Activated CD8-positive, alpha-beta memory T cell treated with anti-CD3 and anti-CD28 coated beads, Interleukin-2, amount 50 U/mL, for 1 hour (primary cell): Measurements from ENCODE around the gene C1D.

ENCODE experiments used
- DNase-seq: peaks from one replicate; pipeline ENCODE4 v3.0.0-alpha.2; 2020; ENCODE audit errors: extremely low read depth

C1D gene

DNA sequence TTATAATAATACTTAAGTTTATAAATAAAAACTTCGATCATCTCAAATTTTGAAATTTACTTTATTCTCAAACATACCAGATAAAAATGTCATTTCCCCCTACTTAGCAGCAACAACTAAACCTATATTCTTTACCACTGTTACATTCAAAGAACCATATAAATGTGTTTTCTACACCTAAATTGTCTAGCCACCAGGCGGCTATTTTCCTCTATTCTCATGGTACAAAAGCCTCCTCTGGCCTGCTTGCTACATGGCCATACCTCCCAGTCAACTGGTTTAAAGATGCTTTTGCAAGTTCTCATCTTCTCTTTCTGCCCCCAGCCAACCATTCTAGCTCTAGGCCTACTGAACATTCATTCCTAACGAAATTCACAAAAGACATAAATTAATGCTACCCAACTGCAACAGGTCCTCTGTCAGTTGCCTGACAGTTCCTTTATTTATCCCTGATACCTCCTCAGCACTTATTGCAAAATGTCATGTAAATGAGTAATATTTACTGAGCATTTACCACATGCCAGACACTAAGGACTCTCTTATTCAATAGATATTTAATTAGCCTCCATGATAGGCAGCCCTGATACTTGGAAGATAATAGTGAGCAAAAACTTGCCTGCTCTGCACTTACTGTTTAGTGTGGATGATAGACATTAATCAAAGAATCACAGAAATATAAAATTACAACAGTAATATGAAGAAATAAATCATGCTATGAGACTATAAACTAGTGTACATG is 5.0 kb downstream of the C1D start:
- DNase-seq, result no peak

DNA sequence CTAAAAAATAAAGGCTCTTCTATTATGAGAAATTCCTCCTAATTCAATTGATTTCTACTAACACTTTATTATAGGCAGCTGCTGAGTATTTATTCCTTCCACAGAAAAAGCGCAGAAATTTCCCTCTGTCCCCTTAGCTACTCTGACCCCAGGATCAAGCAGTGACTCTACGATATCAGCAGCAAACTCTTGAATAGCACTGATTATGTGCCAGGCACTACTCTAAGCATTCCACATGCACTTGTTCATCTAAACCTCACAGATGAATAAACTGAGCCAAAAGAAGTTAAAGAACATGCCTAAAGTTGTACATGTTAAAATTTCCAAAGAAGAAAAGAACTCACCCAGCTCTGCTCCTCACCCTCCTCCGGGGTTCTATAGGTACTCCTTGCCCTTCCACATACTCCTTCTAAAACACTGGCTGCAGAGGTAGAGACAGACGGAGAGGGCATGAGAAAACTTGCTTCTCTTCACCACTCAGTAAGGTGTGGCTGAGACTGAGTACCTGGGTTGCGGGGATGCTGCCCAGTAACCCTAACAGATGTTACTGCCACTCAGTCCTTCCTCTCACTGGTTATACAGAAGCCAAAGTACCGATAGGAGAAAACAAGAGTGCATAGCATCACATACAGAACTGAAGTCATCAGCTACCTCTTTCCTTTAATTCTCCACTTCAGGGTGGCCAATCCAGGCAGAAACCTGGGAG is 9.9 kb downstream of the C1D start:
- no peak for DNase-seq

DNA sequence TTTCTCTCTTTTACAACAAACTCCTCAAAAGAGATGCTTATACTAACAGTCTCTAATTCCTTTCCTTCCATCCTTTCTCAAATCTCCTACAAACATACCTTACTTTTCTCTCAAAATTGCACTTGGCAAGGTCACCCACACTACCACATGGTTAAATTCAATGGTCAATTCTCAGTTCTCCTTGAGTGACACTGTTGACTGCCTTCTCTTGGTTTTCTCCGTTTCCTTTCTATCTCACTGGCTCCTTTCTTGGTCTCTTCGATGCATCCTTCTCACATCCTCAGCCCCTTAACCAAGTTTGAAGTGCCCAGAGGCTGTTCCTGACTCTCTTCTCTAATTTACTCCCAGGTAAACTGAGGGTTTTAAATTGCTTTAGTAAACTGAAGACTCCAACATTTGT is 12.5 kb downstream of the C1D start:
- no peak for DNase-seq

DNA sequence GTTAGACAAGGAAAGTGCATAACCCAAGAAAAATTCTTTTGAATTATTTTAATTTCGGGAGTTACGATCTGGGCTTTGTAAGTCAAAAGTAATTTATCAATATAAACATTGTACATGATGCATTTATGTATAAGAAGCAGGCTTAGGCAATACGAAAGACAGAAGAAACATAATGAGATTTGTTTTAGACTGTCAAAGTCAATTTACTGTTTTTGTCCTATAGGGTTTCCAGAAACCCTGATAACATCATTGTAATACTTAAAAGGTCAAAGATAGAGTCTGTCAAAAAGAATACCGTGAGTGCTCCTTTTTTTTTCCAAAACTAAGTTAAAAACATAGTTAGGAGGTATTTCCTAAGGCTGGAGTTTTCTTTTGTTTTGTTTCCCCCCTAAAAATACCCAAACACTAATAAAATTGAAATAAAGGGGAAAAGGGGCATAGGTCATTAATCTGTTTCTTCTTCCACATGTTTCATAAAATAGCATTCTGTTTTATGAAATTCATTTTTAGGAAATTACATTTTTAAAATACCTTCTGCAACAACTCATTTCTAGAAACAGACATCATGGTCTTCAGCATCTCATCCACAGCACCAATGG is 16.1 kb downstream of the C1D start:
- DNase-seq, result no peak

DNA sequence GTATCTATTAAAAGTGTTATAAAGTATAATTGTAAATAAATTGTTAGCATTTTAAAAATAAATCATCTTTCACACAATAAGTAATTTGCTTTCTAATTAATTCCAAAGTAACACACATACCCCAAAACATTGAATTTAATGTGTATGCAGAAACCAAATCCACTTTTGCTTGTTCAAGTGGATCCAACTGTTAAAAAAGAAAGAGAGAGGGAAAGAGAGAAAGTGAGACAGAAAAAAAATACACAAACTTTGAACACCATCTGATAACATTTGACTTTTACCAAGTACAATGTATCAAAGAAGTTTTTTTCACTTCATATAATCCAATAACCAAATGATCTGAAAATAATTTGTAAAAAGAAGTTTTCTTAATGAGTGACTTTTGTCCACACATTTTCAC is 16.6 kb downstream of the C1D start:
- DNase-seq, result no peak

DNA sequence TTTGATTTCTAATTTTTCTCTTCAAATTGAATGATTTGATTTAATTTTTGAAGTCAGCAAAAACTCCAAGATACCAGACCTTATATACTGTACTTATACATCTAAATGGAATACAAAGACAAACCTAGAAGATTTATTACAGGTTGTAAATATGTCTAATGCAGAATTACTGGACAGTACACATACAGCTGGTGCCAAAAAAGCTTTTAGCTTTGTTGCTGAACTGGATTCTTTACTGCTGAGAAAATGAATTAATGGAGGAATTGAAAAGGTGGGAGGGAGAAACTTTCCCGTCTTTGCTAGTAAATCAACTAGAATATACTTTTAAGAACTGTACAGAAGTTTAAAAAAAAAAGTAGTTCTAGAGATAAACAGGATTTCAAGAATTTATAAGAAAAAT is 17.5 kb downstream of the C1D start:
- DNase-seq, result no peak

DNA sequence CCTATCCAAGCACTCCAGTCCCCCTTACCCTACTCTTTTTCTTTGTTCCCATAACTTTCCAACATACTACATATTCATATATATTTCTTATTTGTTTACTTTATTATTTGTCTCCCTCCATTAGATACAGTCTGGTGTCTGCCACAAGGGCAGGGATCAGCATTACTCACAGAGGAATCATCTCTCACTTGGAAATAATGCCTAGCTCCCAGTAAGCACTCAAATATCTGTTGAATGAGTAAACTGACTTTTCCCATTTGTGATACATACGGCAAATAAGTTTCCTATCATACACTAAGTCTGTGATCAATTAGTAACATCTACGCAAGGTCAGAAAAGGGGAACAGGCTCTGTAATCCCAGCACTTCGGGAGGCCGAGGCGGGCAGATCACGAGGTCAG is 18.7 kb downstream of the C1D start:
- DNase-seq, result no peak

DNA sequence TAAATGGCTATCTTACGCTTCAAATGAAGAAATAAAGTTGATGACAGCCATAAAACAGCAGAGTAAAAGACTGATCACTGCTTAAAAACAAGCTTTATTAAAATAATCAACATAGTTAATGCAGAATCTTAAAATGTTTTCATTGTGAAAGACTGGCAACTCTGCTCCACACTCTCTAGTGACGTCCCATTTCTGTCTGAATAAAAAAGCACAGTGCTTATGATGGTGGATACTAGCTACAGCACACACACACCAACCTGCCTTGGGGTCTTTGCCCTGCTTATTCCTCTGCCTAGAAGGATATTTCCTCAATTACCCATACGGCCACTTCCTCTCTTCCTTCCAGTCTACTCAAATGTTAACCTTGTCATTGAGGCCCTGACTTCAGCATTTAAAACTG is 19.1 kb downstream of the C1D start:
- no peak for DNase-seq

DNA sequence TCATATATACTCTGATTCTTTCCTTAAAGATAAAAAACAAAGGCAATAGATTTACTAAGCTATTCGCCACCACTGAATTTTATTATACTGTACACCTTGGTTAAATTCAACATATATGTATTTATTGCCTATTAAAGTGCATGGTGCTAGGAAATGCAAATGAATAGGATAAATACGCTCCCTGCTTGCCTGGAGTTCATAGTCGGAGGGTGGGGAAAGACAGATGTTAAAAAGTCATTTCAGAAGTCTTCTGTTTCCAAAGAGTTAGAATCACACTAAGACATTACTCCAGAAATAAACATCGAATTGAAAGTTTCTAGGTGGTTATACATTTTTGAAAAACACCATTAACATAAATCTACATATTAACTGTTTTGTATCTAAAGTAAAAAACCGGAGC is 19.8 kb downstream of the C1D start:
- no peak for DNase-seq

DNA sequence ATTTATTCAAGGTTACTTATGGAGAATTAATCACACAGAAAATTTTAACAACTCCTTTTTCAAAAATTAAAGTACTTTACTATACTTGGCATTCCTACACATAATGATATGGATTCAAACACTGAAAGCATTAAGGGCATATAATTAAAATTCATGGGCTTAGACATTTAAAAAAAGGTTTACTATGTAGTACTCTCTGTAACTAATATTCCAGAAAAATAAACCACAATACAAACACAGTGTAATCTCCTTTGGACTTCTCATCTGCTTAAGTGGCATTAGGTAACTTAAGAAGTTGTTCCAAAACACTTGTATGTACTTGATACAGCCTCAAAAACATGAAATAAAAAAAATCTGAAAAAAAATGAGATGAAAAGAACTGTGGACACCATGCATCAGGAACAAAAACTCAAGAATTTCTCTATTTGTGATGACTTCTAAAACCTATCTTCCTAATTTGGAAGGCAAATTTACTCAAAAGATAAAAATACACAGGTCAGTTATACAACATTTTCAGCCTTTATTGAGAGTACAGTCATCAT is 21.0 kb downstream of the C1D start:
- DNase-seq, result no peak

DNA sequence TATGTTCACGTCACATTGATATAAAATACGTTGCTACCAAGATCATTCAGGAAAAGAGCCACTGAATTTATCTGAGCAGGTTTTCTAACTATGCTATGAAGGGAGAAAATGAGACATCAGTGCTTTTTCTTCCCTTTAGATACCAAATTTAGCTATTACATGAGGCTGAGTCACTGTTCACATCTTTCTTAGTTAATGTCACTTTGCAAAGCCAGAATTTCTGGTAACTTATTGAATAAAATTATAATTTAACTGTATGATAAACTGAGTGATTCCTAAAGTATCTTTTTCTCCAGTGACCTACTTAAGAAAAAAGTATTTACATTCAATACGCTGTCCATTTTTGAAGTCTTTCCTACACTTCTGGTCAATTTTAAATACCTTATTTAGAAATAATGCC is 22.7 kb downstream of the C1D start:
- no peak for DNase-seq

DNA sequence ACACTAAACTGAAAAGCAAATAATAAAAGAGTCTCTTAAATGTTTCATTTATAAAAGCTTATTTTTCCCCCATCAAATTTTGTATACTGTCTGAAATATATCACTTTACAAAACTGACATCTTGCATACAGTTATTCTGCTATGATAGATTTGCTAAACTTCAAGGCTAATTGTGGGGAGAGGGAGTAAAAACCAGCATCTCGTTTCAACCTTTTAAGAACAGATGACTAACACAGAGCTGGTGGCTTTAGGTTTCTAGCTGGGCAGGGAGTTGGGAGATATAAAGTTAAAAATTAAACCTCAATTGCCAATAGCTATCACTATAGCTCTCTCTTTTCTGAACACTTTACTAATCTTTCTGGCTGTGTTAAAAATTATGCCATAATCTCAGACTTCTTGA is 23.5 kb downstream of the C1D start:
- DNase-seq, result no peak

DNA sequence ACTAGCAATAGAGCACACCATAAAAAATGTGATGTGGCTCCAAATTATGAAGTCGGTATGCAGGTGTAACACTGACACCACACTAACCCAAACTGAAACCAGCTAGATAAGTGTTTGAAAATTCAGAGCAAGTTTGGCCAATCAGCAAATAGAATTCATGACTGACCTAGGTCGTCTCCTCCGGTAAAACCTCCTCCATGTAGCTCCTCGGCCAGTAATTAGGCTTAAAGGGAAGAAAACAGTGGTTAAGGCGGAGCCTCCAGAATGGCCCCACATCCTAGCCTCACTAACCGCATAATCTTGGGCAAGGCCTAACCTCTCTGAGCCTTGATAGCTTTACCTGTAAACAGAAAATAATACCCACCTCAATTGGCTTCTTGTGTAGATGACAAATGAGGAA is 30.1 kb downstream of the C1D start:
- DNase-seq, result no peak

DNA sequence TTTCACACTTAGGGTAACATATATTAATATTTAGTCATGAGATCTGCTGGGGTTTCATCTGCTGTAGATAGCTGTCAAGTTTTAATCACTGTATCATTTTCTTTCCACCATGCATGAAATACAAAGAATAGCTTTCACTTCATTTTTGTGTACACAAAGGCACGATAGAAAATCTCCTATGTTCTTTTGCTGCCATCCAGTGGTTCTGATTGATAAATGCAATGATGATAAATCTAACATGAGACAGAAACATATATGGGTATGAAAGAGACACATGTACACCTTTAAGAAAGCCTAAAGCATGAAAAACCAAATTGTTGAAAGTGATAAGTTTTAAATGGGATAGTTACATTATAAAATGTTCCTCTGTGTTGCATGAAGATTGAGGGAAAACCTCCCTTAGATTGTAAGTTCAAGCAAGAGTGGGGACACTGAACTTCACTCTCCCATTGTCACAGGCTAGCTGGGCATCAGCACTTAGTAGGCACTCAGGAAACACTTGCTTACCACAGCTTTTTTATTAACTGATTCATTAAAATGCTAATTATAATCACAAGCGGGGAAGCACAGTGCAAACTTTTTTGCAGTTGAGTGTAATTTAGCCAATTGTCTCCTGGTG is 31.2 kb downstream of the C1D start:
- DNase-seq, result no peak

DNA sequence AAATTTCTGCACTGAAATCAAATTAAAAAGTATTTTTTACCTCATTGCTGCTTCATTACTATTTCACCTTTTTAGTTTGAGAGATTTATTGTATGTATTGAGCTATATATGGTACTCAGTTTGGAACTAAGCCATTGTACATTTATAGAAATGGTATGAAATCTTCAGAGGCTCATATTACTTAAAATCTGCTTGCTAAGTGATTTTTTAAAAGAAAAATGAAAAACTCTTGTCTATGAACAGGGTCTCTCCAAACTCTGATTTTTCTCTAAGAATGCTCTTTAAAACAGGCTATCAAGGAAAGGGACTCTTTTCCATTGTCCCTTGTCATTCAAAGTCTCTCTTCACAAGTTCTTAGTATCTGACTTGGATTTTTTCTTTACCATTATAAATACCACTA is 31.8 kb downstream of the C1D start:
- DNase-seq, result no peak

DNA sequence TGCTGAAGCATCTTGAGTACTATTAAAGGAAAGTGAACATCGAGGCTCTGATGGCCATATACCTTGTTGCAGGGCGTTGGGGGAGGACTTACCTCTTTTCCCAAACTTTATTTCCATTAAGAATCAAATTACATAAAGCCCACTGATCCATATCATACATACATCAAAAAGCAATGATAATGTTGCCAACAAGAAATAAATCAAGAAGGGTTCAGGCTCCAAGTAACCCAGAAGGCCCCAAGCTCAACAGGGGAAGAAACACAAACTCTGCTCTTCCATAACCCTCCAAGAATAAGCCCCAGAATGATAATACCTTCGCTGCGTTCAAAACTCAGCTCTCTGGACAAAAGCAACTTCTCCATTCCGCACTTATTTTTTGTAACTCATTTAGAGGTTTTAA is 32.3 kb downstream of the C1D start:
- no peak for DNase-seq

DNA sequence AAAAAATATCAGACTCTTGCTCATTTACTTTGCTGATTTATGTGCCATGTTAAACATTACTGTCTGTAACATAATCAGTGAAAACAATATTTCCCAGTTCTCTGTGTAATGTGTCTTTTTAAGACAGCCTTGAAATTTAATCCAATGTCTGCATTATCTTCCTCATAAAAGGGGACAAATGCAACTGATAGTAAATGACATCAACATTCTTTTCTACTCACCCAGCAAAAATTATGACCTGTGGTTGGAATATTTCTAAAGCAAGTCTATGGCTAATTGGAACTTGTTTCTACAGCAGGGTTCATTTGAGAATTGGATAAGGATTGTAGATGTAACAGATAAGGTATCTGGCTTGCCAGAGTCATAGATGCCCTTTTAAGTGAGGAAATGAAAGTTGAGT is 34.8 kb downstream of the C1D start:
- no peak for DNase-seq

DNA sequence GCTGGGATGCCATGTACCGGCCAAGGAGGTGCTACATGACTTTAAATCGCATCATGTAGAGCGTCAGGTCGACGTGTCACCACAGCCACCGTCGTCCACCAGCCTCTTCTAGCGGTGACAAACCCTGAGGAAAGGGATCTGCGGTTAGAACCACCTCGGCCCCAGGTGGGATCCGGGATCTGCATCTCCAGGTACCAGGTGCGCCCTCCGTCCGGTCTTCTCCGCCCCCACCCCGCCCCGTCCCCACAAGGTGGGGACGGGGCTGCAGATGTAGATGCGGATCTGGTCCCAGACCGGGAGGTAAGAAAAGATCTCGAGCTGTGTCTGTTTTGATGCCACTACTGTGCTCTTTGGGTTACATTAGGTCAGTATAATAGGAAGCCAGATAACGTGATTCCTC is 38.4 kb downstream of the C1D start:
- DNase-seq, result no peak

DNA sequence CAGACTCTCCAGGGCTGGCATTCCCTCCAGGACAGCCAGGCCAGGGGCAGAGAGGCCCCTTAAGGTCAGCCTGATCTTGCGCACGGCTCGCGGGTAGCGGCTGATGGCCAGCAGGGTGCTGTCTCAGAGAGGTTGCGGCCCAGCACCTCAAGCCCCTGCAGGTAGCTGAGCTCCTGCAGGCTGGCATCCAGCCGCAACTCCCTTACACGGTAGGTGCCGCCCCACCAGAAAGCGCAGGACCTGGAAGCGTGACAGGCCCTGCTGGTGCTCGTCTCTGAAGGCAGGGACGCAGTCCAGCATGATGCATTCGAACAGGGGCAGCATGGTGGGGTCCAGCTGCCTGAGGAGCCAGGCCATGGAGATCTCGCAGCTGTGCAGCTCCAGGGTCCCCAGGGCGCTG is 38.9 kb downstream of the C1D start:
- DNase-seq, result no peak

DNA sequence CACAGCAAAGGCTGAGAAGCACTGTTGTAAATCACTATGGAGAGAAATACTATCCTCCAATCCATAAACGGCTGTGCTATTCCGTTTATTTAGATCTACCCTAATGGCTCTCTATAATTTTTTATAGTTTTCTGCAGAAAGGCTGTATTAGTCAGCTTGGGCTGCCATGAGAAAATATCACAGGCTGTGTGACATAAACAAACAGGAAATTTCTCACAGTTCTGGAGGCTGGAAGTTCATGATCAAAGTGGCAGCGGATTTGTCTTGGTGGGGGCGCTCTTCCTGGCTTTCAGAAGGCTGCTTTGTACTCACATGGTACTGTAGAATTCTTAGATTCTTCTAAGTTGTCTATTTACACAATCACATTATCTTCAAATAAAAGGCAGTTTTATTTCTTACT is 44.1 kb downstream of the C1D start:
- no peak for DNase-seq

DNA sequence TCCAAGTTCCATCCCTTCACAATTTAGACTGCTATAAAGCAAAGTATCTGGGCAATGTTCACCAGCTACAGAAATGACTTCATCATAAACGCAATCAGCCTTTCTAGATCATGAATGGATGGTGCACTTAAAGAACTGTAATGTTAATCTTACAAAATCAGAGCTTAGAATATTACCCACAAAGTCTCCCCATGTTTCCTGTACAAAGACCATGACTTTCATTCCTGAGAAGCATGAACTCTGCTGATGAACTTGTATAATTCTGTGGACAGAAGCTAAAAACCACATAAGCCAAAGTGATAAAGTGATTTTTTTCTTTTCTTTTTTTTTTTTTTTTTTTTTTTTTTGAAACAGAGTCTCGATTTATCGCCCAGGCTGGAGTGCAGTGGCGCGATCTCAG is 53.3 kb downstream of the C1D start:
- DNase-seq, result no peak

DNA sequence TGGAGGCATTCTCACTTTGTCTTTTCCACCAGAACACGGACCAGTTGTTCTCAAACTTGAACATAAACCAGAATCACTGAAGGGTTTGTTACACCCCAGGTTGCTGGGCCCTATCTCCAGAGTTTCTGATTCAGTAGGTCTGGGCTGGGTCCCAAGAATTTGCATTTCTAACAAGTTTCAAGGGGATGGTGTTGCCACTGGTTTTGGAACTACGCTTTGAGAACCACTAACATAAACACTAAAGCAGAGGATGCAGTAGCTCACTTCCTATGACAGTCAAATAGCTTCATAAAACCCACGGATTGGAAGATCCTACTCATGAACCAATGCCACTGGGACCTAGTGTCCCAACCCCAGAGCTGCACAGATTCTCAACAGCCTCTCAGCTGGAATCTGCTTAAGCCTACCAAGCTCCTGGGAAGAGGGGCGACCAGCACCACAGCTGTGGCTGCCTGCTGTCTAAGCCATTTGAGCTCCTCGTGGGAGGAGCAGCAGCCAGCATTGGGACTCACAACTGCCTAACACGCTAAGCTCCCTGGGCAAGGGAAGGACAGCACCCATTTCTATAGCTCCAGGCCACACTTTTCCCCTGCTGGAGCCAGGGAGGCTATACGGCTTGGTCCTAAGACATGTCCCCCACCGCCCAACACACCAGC is 62.5 kb downstream of the C1D start:
- DNase-seq, result no peak
